SK-N-SH (cell line): ENCODE results near the gene ITSN1. TPM values are rescaled to one million over a fixed set of nuclear protein-coding genes. Genes with fewer than 3 reads are reported as not detected.
"Not testable (repeated sequence)": the region's sequence is repeated elsewhere in the genome, so short reads cannot be mapped to it uniquely, and the experiment has no call there.

Experiments used
- CTCF ChIA-PET: fragments of 300-600, 350-600 bp; formaldehyde crosslinking; extraction: SDS; loops from one replicate; lab custom pipeline; 2021; lab: Yijun Ruan, JAX
- POLR2A ChIA-PET: fragments of 350-600 bp; sonication (Branson Sonifier 250); formaldehyde crosslinking; extraction: SDS; loops from one replicate; lab custom pipeline; 2020; ENCODE audit warnings: antibody characterized with exemption, inconsistent platforms; lab: Yijun Ruan, JAX
- DNase-seq: peaks from one replicate; pipeline ENCODE4 v3.0.0; 2012
- H2AFZ ChIP-seq: fragments of 200-600 bp; sonication (generic); 2 replicates; pipeline ENCODE4 v1.8.1; 2016; ENCODE audit warnings: antibody characterized with exemption, mild to moderate bottlenecking, low read depth
- H3F3A ChIP-seq: fragments of 200-600 bp; sonication (generic); replicated peaks from 2 replicates; pipeline ENCODE3; 2016; ENCODE audit warnings: antibody characterized with exemption, mild to moderate bottlenecking; ENCODE audit not compliant: insufficient read depth
- H3K27ac ChIP-seq, 2 experiments: fragments of 200-500 bp in 1 of 2; fragments of 200-600 bp in 1 of 2; sonication (Bioruptor generic) in 1 of 2; sonication (generic), shearing (Covaris generic) in 1 of 2; 2 replicates each; pipeline versions ENCODE4 v1.5.1 to v1.6.1; 2014 to 2016; ENCODE audit warnings: low read depth in 2 of 2, inconsistent platforms in 1 of 2, low read length in 1 of 2, mild to moderate bottlenecking in 1 of 2, mixed read lengths in 1 of 2
- H3K27me3 ChIP-seq: fragments of 200-600 bp; sonication (generic), shearing (Covaris generic); 2 replicates; pipeline ENCODE4 v1.6.1; 2016; ENCODE audit warnings: mixed run types; ENCODE audit not compliant: insufficient read depth
- H3K36me3 ChIP-seq, 2 experiments: fragments of 200-500 bp in 1 of 2; fragments of 200-600 bp in 1 of 2; sonication (Bioruptor generic) in 1 of 2; sonication (generic) in 1 of 2; replicated peaks in 1 of 2; 2 replicates each; pipeline versions ENCODE3 to v1.5.1; 2014 to 2016; ENCODE audit warnings: low read length in 1 of 2, mild to moderate bottlenecking in 1 of 2; ENCODE audit not compliant: insufficient read depth in 2 of 2, control insufficient read depth in 1 of 2
- H3K4me1 ChIP-seq, 2 experiments: fragments of 200-500 bp in 1 of 2; fragments of 200-600 bp in 1 of 2; sonication (Bioruptor generic) in 1 of 2; sonication (generic), shearing (Covaris generic) in 1 of 2; 2 replicates each; pipeline versions ENCODE4 v1.5.1 to v1.6.1; 2014 to 2016; ENCODE audit warnings: low read depth in 1 of 2, low read length in 1 of 2, mixed run types in 1 of 2; ENCODE audit not compliant: insufficient read depth in 2 of 2, control insufficient read depth in 1 of 2
- H3K4me2 ChIP-seq: fragments of 200-600 bp; sonication (generic), shearing (Covaris generic); 2 replicates; pipeline ENCODE4 v1.6.1; 2017; ENCODE audit warnings: mixed run types
- H3K4me3 ChIP-seq, 2 experiments: fragments of 200-500 bp in 1 of 2; fragments of 200-600 bp in 1 of 2; sonication (Bioruptor generic) in 1 of 2; sonication (generic), shearing (Covaris generic) in 1 of 2; 2 replicates each; pipeline versions ENCODE4 v1.5.1 to v1.8.1; 2014 to 2016; ENCODE audit warnings: low read depth in 2 of 2, inconsistent platforms in 1 of 2, low read length in 1 of 2, mild to moderate bottlenecking in 1 of 2, mixed read lengths in 1 of 2, moderate library complexity in 1 of 2
- H3K79me2 ChIP-seq: fragments of 200-600 bp; sonication (generic); 2 replicates; pipeline ENCODE4 v1.8.1; 2017; ENCODE audit warnings: mild to moderate bottlenecking; ENCODE audit not compliant: insufficient read depth
- H3K9ac ChIP-seq: fragments of 200-600 bp; sonication (generic); 2 replicates; pipeline ENCODE4 v1.6.1; 2017; ENCODE audit warnings: mixed run types
- H3K9me2 ChIP-seq: fragments of 200-600 bp; sonication (generic); 2 replicates; pipeline ENCODE4 v1.6.1; 2017; ENCODE audit warnings: mixed run types
- H3K9me3 ChIP-seq: fragments of 200-600 bp; sonication (generic); 2 replicates; pipeline ENCODE4 v1.6.1; 2017; ENCODE audit warnings: mixed run types, mild to moderate bottlenecking, moderate library complexity
- H4K20me1 ChIP-seq: fragments of 200-600 bp; sonication (generic); 2 replicates; pipeline ENCODE4 v1.6.1; 2017; ENCODE audit warnings: mild to moderate bottlenecking, mixed run types; ENCODE audit not compliant: insufficient read depth
- CHD2 ChIP-seq: fragments of 150-350 bp; IDR thresholded peaks from 2 replicates; pipeline ENCODE4 v1.6.1; 2018; ENCODE audit warnings: low read length; ENCODE audit not compliant: partially characterized antibody
- ELF1 ChIP-seq: IDR thresholded peaks from 2 replicates; pipeline ENCODE4 v1.4.0; 2012
- EP300 ChIP-seq, 2 experiments: IDR thresholded peaks; 2 replicates each; pipeline versions ENCODE4 v1.4.0 to v1.6.1; 2012; ENCODE audit warnings: borderline replicate concordance in 1 of 2, low read depth in 1 of 2, low read length in 1 of 2
- EZH2phosphoT487 ChIP-seq: fragments of 200-600 bp; sonication (generic); IDR thresholded peaks from 2 replicates; pipeline ENCODE4 v1.6.1; 2017; ENCODE audit warnings: low read depth, mixed run types, mild to moderate bottlenecking, antibody characterized with exemption, moderate library complexity, borderline replicate concordance
- FOXJ3 ChIP-seq: sonication (generic); formaldehyde crosslinking; IDR thresholded peaks from 2 replicates; pipeline ENCODE4 v1.5.1; 2020; ENCODE audit warnings: mild to moderate bottlenecking, missing genetic modification reagents
- FOXM1 ChIP-seq: IDR thresholded peaks from 2 replicates; pipeline ENCODE4 v1.4.0; 2012; ENCODE audit warnings: low read depth, mild to moderate bottlenecking
- GABPA ChIP-seq: IDR thresholded peaks from 2 replicates; pipeline ENCODE4 v1.4.0; 2012; ENCODE audit warnings: low read depth, mild to moderate bottlenecking
- GATA2 ChIP-seq: sonication (generic); formaldehyde crosslinking; IDR thresholded peaks from 2 replicates; pipeline ENCODE4 v1.5.0; 2020; ENCODE audit warnings: mild to moderate bottlenecking, missing genetic modification reagents
- JUND ChIP-seq: IDR thresholded peaks from 2 replicates; pipeline ENCODE4 v1.4.0; 2012
- MXI1 ChIP-seq: IDR thresholded peaks from 2 replicates; pipeline ENCODE4 v1.6.1; 2012; ENCODE audit warnings: mild to moderate bottlenecking, low read depth, low read length, improper control_type of control experiment
- NFIC ChIP-seq: IDR thresholded peaks from 2 replicates; pipeline ENCODE4 v1.4.0; 2012; ENCODE audit warnings: borderline replicate concordance
- RAD21 ChIP-seq: IDR thresholded peaks from 2 replicates; pipeline ENCODE4 v1.6.1; 2012; ENCODE audit warnings: mild to moderate bottlenecking, low read length
- RXRA ChIP-seq: IDR thresholded peaks from 2 replicates; pipeline ENCODE4 v1.4.0; 2012; ENCODE audit warnings: low read depth, mild to moderate bottlenecking, borderline replicate concordance
- SMC3 ChIP-seq: IDR thresholded peaks from 2 replicates; pipeline ENCODE4 v1.6.1; 2012; ENCODE audit warnings: low read depth, low read length, improper control_type of control experiment
- TCF12 ChIP-seq: IDR thresholded peaks from 2 replicates; pipeline ENCODE4 v1.4.0; 2012
- TEAD4 ChIP-seq: IDR thresholded peaks from 2 replicates; pipeline ENCODE4 v1.4.0; 2012; ENCODE audit warnings: mild to moderate bottlenecking, borderline replicate concordance; ENCODE audit not compliant: insufficient read depth
- WGBS: methylation state at CpG from one replicate; pipeline ENCODE4 v1.1.6; 2017; ENCODE audit warnings: low lambda C conversion rate; 5-methylcytosine and 5-hydroxymethylcytosine counted together
- polyA plus RNA-seq, 3 experiments: library from polyadenylated mRNA; depleted of rRNA; stranded (reverse); fragments of >200 nt; gene quantifications; 2 replicates each; pipeline ENCODE4 v1.2.3, GENCODE V29; 2012
- TF ChIP-seq, protein P1 (sequence below): fragments of 200-600 bp; sonication (generic); IDR thresholded peaks from 2 replicates; pipeline ENCODE4 v1.6.1; 2017; ENCODE audit warnings: antibody characterized with exemption, mild to moderate bottlenecking, moderate library complexity
- TF ChIP-seq, protein P2 (sequence below): IDR thresholded peaks from 2 replicates; pipeline ENCODE4 v1.4.0; 2012; ENCODE audit warnings: low read depth, borderline replicate concordance

ITSN1 gene
- polyA plus RNA-seq, 1 of the 3 experiments (the other 2 are of a cell fraction): 27.8 TPM

DNA sequence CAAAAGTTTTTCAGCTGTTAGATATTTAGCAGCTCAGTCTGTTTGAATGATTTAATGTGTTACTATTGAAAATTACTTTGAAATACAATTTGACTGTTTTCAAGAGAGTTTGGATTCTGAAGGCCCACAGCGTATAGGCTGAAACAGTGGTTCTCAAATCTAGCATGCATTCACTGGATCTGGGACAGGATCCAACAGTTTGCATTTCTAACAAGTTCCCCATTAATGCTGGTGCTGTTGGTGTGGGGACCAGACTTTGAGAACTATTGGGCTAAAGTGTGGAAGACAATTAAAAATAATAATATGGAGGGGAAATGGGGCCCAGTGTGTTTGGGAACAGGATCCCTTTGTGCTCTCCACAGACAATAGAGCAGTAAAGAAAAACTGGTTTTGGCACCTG lies 31.9 kb downstream of the ITSN1 start:
- ChIA-PET CTCF (no interaction called here), POLR2A (no interaction called here)
- no peaks in the 10 kb centered on the region for H3K36me3 ChIP-seq
- peaks cover 24% of the 10 kb centered on the region for H4K20me1 ChIP-seq
- WGBS: 33% methylated on average over 1 of the region's 1 CpG
- no peak overlapping the region for H3K9ac ChIP-seq
- no peak overlapping the region for H3K4me2 ChIP-seq
- H3K27ac ChIP-seq: no peak overlapping the region
- H3K27me3 ChIP-seq: no peaks in the 10 kb centered on the region
- no peaks in the 10 kb centered on the region for H3K9me2 ChIP-seq
- TF ChIP-seq NFIC (no peak), RAD21 (no peak), FOXJ3 (no peak), CHD2 (no peak), RXRA (no peak), ELF1 (no peak), FOXM1 (no peak), SMC3 (no peak), EP300 (IDR thresholded peaks at IDR 0.05; ENCODE audit: borderline replicate concordance in 1 of 2, low read depth in 1 of 2, low read length in 1 of 2) (no peak), GATA2 (CRISPR knock-in tag) (no peak), TCF12 (no peak), GABPA (no peak), TEAD4 (no peak), JUND (no peak), EZH2phosphoT487 (no peak), MXI1 (no peak)
- TF ChIP-seq, protein P1, sequence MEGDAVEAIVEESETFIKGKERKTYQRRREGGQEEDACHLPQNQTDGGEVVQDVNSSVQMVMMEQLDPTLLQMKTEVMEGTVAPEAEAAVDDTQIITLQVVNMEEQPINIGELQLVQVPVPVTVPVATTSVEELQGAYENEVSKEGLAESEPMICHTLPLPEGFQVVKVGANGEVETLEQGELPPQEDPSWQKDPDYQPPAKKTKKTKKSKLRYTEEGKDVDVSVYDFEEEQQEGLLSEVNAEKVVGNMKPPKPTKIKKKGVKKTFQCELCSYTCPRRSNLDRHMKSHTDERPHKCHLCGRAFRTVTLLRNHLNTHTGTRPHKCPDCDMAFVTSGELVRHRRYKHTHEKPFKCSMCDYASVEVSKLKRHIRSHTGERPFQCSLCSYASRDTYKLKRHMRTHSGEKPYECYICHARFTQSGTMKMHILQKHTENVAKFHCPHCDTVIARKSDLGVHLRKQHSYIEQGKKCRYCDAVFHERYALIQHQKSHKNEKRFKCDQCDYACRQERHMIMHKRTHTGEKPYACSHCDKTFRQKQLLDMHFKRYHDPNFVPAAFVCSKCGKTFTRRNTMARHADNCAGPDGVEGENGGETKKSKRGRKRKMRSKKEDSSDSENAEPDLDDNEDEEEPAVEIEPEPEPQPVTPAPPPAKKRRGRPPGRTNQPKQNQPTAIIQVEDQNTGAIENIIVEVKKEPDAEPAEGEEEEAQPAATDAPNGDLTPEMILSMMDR: no peak
- TF ChIP-seq, protein P2, sequence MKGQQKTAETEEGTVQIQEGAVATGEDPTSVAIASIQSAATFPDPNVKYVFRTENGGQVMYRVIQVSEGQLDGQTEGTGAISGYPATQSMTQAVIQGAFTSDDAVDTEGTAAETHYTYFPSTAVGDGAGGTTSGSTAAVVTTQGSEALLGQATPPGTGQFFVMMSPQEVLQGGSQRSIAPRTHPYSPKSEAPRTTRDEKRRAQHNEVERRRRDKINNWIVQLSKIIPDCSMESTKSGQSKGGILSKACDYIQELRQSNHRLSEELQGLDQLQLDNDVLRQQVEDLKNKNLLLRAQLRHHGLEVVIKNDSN: no peak
- peaks cover 8% of the 10 kb centered on the region for H3F3A ChIP-seq
- no peak for DNase-seq
- H2AFZ ChIP-seq: no peak overlapping the region
- H3K79me2 ChIP-seq: peaks cover 99% of the 10 kb centered on the region
- H3K4me3 ChIP-seq: no peak overlapping the region
- H3K9me3 ChIP-seq: no peaks in the 10 kb centered on the region
- H3K4me1 ChIP-seq: peaks cover 0 to 2% of the 10 kb centered on the region in 2 experiments; a peak in 1 of 4 replicates

DNA sequence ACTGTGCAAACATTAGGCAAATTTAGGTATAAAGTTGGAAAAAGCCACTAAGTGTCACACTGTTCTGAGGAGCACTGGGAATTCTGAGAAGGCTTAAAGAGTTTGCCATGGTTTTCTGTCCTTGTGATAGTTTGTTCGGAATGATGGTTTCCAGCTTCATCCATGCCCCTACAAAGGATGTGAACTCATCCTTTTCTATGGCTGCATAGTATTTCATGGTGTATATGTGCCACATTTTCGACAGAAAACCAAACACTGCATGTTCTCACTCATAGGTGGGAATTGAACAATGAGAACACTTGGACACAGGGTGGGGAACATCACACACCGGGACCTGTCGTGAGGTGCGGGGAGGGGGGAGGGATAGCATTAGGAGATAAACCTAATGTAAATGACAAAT lies 34.4 kb downstream of the ITSN1 start:
- H2AFZ ChIP-seq, H3K9me3 ChIP-seq, H3F3A ChIP-seq, DNase-seq, H3K27ac ChIP-seq, CTCF ChIA-PET, H3K27me3 ChIP-seq, H3K4me3 ChIP-seq, POLR2A ChIA-PET, H3K9ac ChIP-seq, H3K4me1 ChIP-seq, H3K9me2 ChIP-seq, H3K4me2 ChIP-seq, H3K36me3 ChIP-seq: not testable (repeated sequence)
- WGBS: 95% methylated on average over 5 of the region's 5 CpGs
- peaks cover 100% of the 10 kb centered on the region for H3K79me2 ChIP-seq
- peaks cover 14% of the 10 kb centered on the region for H4K20me1 ChIP-seq
